ENCODE data around the gene LARGE2.

The LARGE2 gene

DNA sequence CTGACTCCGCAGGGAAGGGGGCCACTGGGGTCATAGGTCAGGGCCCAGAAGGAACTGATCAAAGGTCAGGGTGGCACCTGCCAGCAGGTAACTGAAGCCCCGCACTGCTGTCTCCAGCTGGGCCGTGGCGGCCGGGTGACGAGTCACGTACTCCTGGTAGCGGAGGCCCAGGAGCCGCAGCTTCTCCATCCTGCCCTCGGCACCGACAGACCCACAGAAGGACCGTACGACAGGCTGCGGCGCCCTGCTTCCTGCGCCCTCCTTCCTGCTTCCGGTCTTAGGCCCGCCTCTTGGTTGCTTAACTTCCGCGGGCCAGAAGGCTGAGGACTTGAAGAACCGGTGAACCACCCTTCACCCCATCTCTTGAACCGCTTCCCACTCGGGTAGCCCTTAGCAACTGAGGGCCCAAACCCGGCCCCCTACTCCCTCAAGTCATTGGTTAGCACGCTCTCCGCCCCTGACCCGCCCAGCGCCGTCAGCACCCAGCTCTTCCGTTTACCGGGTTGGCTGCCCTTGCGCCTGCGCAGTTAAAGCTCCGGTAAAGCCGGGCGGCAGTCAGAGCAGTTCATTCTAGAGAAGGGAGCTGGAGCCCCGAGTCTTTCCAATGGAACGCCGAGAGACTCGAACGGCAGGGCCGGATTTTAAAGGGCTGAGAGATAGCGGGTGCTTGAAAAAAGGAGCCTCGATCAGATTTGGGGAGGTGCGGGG is 4.7 kb upstream of the LARGE2 start, which contains the start of gene PEX16:
Gene PEX16, minus strand, starts transcription at position 255 of the 708 bp plus-strand sequence. Its CDS starts 66 bp downstream, at position 189.
- peak; percentile 94 to 95 for DNase-seq

DNA sequence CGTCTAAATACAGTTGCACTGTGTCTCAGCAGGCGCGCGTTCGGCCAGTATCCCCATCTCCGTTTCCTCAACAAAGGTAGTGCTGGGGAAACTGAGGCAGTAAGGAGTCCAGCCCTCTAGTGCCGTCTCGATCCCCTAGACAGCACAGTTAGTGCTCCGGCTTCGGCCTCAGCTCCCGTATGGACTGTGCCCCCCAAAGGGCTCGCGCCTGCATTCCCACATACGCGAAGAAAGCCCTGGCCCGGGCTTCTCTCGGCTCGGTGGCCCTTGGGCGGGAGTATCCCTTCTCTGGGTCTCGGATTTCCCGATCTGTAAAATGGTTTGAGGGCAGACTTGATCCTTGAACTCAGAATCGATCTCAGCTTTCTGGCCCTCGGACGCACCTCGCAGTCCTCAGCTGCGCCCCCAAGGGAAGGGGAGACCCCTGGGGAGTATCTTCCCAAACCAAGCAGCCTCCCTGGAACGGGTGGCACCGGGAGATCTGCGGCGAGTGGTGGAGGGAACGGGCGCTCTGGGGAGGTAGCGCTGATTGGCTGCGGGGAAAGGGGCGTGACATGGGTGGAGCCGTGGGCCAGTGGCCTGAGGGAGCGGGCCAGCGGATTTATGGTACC is 4.0 kb upstream of the LARGE2 start:
- peak; percentile 72 to 77 for DNase-seq

DNA sequence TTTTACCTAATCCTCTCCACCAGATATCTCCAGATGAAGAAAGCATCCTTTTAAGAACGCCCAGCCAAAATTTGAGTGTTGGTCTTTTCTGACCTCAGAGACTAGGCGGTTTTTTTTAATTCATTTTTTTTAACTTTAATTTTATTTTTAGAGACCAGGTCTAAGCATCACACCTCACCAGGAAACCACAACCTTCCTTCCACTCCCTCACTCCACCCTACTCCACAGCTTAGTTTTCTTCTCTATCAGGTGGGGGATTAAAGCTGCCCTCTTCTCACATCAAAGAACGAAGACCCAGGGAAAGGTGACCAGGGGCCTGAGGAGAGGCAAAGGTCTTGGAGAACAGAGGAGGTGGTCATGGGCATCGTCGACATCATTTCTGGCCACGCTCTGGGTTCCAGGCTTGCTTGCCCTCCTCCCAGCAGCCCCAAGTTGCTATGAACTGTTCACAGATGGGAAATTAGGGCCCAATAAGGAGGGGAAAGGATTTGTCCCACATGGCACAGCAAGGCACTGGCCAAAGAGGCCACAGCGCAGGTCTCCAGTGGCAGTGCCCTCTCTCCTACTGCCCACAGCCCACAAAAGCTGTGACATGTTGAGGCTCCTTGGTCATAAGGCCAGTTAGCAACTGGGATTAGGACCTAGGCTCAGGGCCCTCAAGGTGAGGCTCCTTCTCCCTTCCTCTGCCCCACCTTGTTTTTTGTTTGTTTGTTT is 3.3 kb upstream of the LARGE2 start:
- no peak for DNase-seq

DNA sequence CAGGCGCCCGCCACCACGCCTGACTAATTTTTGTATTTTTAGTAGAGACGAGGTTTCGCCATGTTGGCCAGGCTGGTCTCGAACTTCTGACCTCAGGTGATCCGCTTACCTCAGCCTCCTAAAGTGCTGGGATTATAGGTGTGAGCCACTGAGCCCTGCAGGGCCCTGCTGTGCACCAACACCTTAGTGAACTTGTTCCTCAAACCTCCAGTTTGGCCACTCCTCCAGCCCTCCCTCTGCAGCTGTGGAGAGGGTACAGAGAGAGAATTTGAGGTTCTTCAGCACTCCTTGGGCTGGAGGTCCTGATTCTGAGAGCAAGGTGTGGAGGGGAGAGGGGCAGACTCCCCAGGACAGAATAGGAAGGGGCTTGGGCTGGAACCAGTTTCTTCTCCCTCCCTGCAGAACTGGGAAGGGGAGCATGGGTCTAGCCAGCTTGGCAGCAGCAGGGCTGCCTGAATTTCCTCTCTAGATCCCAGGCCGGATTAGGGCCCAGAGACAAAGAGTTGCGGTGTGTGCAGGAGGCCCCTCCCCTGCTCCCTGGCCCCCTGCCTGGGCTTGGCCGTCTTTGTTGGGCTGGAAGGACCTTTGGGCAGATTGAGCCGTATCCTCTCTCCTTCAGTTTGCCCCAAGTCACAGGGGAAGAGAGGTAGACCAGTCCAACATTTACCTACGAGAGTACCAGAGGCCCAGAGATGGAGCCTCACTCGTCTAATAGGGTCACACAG is 2.5 kb upstream of the LARGE2 start:
- no peak for DNase-seq

GRCh38 chr11:45920531-45921477 is 1.7 kb upstream of the LARGE2 start:
- DNase-seq: no peak

DNA sequence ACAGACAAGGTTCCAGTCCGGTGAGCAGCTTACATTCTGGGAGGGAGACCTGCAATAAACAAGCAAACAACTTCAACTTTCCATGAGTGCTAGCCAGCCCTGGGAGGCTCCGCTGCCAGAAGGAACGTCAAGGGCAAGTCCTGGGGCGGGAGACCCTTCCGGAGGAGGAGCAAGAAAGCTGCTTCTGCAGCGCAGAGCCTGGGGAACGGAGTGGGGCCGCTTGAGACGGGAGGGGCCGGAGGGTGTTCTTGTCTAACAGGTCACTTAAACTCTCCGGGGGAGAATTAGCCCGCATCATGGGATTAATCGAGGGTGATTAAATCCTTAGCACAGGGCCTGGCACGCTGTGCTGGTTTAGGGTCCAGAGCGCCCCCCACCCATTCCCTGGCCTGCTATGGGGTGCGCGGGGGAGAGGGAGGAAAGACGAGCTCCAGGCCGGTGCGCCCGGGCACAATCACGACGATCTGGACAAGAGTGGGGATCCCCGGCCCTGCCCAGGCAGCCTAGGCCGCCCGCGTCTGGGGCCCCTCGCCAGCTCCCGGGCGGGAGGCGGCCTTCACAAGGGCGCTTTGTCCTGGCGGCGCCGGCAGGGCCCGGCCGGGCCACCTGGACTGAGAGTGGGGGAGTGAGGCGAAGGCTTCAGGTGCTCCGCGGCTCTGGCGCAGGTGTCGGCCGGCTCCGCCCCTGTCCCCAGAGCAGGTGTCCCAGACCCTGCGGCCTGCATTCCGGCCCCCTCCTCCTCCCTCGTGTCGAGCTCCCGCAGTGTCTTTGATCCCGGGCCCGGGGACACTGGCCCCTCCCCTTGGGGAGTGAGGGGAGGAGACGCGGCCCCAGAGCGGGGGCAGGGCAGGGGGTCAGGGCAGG is 663 bp upstream of the LARGE2 start:
- DNase-seq: no peak

DNA sequence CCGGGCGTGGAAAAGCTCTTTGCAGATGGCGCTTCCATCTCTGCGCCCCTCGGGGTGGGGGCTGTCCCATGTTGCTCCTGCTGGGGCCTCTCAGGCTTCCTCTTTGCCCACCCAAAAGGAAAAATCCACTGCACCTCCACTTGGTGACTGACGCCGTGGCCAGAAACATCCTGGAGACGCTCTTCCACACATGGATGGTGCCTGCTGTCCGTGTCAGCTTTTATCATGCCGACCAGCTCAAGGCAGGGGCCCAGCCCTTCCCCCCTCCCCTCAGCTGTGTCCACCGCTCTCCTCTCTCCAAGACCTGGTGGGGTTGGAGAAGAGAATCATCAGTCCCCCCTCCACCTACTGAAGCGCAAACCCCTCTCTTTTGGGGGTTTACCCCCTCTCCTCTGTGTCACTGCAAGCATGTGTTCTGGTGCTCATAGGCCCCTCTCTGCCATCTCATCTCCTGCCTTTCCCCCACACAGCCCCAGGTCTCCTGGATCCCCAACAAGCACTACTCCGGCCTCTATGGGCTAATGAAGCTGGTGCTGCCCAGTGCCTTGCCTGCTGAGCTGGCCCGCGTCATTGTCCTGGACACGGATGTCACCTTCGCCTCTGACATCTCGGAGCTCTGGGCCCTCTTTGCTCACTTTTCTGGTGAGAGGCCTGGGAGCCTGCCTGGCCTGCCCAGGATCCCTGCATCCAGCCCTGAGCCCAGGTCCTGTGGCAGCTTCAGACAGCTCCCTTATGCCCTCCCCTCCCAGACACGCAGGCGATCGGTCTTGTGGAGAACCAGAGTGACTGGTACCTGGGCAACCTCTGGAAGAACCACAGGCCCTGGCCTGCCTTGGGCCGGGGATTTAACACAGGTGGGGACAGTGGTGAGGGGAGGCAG is 1.8 kb downstream of the LARGE2 start:
- no peak for DNase-seq

DNA sequence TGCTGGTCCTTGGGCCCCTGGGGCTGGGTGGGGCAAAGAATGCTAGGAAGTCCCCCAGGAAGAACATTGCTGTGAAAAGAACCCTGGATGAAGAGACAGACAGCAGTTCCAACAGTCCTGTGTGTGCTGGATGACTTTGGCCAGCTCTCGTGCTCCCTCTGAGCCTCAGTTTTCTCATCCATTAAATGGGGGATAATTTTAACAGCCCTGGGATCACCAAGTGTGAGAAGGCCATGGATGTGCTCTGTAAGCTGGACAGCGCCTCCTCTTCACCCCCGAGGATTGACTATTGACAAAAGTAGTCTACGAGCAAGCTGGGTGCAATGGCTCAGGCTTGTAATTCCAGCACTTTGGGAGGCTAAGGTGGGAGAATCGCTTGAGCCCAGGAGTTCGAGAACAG is 2.5 kb downstream of the LARGE2 start:
- DNase-seq: no peak

- DNase-seq: no peak
Measured at GRCh38 chr11:45925550-45925949, 3.1 kb downstream of the LARGE2 start.

DNA sequence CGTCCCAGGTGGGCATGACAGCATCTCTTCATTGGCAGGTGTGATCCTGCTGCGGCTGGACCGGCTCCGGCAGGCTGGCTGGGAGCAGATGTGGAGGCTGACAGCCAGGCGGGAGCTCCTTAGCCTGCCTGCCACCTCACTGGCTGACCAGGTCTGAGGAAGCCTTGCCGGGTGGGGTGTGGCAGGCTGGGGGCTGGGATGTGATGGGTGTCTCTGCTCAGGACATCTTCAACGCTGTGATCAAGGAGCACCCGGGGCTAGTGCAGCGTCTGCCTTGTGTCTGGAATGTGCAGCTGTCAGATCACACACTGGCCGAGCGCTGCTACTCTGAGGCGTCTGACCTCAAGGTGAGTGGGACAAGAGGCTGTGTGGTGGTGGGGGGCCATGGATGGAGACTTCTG is 3.5 kb downstream of the LARGE2 start:
- DNase-seq: no peak

- no peak for DNase-seq
Measured at GRCh38 chr11:45926536-45927331, 4.3 kb downstream of the LARGE2 start.

DNA sequence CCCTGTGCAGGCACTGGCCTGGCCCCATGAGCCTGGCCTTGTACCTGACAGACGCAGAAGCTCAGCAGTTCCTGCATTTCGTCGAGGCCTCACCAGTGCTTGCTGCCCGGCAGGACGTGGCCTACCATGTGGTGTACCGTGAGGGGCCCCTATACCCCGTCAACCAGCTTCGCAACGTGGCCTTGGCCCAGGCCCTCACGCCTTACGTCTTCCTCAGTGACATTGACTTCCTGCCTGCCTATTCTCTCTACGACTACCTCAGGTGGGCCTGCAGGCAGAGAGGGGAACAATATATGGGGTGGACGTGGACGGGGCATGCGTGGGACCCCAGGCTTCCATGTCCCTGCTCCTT is 4.9 kb downstream of the LARGE2 start:
- DNase-seq: no peak

DNA sequence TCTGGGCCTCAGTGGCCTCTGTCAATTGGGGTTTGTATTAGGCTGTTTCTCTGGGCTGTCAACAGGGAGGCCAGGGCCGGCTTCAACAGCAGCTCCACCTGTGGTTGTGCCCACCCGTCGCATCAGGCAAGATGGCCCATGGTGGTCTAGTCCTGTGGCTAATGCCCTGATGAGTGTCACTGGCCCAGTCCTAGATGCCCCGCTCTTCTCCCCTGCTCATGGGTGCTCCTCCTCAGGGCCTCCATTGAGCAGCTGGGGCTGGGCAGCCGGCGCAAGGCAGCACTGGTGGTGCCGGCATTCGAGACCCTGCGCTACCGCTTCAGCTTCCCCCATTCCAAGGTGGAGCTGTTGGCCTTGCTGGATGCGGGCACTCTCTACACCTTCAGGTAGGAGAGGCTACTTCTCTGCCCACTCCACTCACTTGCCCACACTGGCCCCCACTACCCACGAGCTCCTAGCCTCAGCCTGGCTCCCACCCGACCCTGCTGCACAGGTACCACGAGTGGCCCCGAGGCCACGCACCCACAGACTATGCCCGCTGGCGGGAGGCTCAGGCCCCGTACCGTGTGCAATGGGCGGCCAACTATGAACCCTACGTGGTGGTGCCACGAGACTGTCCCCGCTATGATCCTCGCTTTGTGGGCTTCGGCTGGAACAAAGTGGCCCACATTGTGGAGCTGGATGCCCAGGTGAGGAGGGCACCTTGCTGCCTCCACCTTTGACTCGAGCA is 5.4 kb downstream of the LARGE2 start:
- DNase-seq: no peak

GRCh38 chr11:45928535-45929215 is 6.2 kb downstream of the LARGE2 start:
- no peak for DNase-seq

DNA sequence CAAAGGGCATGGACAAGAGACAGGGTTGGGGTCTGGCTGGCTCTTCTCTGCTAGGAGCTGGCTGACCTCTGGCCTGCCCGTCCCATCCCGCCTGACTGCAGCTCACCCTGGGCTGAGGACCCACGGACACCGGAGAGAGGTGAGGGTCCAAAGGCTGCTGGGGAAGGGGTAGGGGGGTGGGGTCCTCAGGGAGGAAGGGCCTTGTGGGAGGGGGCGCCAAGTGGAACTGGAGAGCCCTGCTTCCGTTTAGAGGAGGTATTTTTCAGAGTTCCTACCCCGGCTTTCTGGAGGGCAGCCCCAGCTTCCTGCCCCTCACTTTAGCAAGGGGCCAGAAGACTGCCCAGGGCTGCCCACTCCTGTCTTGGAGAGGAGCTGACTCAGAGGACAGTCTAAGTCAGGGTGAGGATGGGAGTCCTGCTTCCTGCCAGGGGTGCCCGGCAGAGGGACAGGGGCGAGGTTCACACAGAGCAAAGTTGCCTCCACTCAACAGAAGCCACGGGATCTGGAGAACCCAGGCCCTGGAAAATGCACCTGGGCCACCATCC is 7.1 kb downstream of the LARGE2 start:
- no peak for DNase-seq

DNA sequence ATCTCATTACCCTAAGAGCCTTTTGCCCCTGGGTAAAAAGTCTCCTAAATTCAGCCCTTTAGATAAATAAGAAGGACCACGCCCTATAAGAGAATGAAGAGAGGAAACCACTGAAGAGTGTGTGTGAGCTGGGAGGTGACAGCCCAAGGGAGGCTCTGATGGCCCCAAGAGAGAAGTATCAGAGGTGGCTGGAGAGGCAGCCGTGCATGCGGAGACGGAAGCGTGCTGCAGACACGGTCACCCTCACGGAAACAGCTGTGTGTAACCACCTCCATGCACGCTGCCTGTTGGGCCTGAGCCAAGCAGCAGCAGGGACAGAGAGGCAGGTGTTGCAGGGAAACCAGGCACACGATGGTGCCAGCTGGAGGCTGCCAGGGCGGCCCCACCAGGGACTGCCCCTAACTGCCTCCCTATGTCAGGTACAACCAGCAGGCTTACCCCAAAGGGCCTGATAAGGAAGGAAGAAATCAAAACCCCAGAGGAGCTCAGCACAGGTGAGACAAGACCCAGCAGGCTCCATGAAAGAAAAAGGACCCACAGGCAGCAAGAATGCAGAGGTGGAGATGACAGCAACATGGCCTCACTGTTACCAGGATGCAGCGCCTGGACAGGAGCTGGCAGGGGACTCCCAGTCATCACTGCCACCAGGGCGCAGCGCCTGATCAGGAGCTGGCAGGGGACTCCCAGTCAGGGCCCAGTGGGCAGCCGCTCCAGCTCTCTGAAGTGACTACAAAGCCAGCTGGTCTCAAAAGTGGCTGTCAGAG is 7.8 kb downstream of the LARGE2 start:
- no peak for DNase-seq
